Stimulated activated CD8-positive, alpha-beta memory T cell treated with anti-CD3 and anti-CD28 coated beads, Interleukin-7, amount 100 ng/mL, for 4 hours (primary cell): ENCODE measurements around the gene CDKN2B-AS1.
"Not testable (repeated sequence)": the region's sequence is repeated elsewhere in the genome, so short reads cannot be mapped to it uniquely, and the experiment has no call there.

ENCODE experiments used
- DNase-seq, 2 donors: peaks; one replicate each; pipeline ENCODE4 v3.0.0-alpha.2; 2020; ENCODE audit warnings: low read depth in 2 of 2

The CDKN2B-AS1 gene

DNA sequence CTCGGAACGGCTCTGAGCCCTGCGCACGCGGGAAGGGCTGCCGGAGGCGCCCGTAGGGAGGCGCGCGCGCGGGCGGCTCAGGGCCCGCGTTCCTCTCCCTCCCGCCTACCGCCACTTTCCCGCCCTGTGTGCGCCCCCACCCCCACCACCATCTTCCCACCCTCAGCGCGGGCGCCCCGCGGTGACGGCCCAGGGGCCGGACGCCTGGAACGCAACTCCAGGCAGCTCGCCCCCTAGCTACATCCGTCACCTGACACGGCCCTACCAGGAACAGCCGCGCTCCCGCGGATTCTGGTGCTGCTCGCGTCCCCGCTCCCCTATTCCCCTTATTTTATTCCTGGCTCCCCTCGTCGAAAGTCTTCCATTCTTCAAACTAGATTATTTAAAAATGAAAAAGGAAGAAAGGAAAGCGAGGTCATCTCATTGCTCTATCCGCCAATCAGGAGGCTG lies at the start of gene CDKN2B-AS1:
Gene CDKN2B-AS1, plus strand, starts transcription at position 236 of the 450 bp plus-strand sequence.
- DNase-seq: peak in 1 of 2 donors; percentile 30

DNA sequence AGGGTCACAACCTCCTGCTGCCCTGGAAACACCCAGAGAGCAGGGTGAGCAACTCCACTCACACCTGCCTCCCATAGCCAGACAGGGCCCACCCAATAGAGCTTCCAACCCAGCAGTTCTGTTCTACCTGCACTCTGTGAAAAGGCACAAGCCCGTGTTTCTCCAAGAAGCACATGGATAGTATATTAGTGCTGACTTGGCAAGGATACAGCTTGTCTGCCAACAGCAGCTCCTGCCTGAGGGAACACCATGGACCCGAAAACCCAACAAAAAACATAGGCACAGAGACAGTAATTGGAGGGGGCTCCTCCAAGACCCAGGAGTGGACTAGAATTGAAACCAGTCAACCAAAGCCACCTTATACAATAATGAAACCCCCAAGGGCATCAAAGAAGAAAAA lies 49.0 kb upstream of the CDKN2B-AS1 start:
- no peak for DNase-seq

DNA sequence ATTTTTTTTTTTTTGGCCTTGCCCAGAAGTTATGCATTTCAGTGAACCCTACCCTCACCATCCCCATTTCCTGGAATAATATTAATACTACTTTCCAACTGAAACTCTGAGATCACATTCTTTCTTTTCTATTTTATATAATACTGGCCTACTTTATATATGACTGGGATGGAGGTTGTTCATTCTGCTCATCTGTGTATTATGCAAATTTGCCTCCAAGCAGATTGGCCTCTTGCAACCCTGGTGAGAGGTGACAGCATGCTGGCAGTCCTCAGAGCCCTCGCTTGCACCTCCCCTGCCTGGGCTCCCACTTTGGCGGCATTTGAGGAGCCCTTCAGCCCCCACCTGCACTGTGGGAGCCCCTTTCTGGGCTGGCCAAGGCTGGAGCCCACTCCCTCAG lies 35.8 kb upstream of the CDKN2B-AS1 start:
- DNase-seq: no peak

DNA sequence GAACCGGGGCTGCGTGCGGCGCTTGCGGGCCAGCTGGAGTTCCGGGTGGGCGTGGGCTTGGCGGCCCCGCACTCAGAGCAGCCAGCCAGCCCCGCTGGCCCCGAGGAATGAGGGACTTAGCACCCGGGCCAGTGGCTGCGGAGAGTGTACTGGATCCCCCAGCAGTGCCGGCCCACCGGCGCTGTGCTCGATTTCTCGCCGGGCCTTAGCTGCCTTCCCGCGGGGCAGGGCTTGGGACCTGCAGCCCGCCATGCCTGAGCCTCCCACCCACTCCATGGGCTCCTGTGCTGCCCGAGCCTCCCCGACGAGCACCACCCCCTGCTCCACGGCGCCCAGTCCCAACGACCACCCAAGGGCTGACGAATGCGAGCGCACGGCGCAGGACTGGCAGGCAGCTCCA lies 35.3 kb upstream of the CDKN2B-AS1 start:
- DNase-seq: not testable (repeated sequence)

DNA sequence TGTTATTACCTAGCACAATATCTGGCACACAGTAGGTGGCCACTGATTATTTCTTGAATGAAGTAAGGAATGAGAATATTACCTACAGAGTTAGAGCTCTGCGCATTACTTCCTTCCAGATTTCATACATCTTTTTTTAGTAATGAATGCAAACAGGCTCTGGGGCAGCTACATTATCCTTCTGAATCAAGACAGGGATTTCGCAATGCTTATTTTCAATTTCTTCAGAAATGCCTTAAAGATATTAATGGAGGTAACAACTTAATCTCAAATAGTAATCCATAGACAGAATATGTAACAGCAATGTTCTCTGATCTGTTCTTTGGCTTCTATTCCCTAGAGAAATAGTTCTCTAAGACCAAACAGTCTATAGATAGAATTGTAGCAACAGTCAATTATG lies 33.0 kb upstream of the CDKN2B-AS1 start:
- DNase-seq: no peak

DNA sequence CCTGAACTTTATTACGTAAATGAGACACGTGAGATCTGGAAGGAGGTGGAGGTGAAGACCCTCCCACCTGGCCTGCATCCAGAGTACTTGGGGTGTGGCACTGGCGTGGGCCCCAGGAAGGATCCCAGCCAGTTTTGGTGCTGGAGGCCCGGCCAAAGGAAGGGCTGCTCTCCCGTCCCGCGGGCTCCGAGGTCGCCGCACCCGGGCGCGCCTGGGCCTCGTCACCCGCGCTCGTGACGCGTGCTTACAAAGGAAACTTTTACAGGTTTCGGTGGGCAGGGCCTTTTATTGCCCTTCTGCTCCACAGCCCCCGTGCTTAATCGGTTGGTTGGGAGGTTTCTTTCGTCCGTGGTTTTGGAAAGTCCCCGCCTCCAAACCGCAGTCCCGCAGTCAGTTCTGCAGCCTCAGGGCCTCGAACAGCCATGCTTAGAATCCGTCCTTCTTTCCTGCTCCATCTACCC lies 29.6 kb upstream of the CDKN2B-AS1 start:
- DNase-seq: peak; percentile 49 to 50

DNA sequence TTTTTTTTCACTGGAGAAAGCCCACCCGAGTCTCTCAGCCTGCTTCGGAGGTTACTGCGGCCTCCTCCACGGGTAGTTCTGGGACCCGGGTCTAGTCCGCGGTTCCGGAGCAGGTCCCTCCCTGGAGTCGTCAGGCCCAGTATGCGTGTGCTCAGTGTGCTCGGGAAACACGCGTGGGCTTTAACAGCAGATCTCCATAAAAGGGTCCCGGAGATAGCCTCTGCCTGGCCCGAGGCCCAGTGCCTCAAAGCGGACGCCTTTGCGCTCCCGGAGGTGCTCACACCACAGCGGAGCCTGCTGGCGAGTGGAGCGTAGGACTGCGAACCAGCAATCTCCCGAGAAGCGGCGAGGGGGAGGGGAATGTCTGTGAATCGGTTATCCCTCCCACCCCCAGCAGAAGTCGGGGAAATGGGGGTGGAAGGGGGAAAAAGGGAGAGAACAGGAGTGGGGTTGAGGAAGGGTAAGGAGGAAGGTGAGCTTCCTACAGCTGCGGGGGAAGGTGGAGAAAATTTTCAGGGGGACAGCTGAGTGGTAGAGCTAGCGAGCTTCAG lies 29.1 kb upstream of the CDKN2B-AS1 start:
- no peak for DNase-seq

DNA sequence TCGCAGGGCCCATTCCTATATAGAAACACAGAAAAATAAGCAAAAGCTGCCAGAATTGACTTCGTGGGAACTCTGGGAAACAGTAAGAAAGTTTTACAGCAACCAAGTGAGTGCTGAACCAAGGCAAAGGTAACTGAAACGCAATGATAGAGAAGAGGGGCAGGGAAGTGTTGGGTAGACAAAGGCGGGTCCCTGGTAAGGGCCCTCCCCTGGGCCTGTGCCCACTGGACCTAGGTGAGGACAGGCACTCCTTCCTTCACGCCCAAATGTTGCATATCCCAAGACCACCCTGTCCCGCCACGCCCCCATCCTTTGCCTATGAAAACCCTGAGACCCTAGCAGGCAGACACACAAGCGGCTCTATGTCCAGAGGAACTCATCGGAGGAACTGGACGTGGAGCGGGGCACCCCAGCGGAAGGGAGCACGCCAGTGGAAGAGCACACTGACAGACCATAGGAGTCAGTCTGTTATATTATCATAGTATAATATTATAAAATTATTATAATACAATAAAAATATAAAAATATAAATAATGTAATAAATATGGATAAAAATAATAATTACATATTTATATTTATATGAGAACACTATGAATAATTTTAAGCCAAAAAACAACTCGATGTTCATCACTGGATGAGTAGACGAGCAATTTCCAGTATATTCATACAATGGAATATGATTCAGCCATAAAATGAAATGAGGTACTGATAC lies 28.3 kb upstream of the CDKN2B-AS1 start:
- no peak for DNase-seq

DNA sequence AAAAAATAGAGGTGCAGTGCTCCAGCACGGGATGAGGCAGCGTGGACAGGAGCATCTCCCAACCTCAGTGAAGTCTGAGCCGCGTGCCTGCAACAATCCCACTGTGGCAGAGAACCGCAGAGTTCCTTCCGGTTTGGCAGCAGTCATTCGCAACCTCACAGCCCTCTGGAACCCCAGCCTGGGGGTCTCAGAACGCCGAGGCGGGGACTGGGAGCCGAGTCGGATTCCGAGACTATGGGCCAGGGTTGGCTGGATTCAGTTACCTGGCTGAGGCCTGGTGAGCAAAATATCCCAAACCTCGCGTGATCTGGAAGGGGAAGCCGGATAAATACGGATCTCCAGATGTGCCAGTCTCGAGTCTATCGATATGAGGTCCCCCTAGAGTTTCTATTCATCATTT lies 27.4 kb upstream of the CDKN2B-AS1 start:
- DNase-seq: no peak

DNA sequence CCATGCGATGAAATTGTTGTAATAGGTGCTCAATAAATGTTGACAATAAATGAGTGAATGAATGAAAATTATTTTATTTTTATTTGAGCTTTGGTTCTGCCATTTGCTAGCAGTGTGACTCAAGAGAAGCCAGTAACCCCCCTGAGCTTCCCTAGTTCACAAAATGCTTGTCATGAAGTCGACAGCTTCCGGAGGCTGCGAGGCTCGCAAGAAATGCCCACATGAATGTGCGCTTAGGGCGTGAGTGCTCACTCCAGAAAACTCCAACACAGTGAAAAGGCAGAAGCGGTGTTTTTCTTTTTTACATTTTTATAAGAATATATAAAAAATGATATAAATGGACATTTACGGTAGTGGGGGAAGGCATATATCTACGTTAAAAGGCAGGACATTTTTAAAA lies 26.9 kb upstream of the CDKN2B-AS1 start:
- no peak for DNase-seq

DNA sequence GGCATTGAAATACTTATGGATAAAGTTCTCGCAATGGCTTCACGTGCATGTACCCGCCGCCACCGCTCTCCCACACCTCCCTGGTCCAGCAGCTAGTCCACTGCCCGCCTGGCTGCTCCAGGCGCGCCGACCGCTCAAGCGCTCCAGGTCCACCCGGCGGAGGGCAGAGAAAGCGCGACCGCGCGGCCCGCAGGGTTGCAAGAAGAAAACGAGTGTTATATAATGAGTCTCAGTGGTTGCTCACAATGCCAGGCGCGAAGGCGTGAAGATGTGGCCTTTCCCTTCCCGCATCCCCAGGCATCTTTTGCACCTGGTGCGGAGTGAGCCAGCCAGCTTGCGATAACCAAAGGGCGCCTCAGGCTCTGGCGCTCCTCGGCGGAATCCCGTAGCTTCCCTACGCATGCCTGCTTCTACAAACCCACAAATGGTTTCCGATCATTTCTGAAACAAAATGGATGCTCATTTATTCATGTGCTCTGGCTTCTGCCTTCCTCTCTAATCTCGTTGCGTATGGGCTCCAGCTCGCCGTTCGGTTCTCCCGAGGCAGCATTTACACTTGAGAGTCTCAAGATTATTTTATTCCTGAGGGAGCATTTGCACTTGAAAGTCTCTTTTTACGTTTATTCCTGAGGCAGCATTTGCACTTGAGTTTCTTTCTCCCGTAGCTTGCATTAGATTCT lies 26.1 kb upstream of the CDKN2B-AS1 start:
- DNase-seq: no peak

DNA sequence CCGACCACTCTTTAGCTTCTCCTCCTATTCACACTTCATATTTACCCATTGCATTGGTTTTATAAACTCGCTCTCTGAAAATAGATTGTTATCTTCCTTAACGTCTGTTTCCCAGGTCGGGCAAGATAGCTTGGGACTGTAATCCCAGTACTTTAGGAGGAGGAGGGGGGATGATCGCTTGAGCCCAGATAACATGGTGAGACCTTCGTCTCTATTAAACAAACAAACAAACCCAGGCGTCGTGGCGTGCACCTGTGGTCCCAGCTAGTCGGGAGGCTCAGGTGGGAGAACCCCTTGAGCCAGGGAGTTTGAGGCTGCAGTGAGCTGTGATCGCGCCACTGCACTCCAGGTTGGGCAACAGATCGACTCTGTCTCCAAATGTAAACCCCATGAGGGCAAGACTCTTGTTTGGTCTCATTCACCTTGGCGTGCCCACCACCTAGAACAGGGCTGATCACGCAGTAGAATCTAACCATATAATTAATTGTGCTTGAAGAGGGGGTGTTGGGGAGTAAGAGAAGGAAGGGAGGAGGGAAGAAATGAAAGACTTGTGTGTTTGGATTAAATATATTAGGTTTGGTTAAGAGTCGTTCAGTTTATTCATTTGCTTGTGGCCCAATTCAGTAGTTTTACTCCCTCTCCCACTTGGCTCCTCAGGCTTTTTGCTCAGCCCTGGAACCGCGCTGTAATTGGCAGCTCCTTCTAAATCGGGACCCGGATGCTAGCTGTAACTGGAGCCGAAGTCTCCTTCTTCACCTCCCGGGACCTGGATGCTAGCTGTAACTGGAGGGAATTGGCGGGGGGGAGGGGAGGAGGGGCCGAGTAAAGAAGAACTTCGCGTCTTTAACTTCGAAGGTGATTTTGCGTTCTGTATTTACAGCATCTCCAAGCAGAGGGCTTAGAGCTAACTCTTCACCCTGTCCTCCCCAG lies 25.3 kb upstream of the CDKN2B-AS1 start:
- no peak for DNase-seq

DNA sequence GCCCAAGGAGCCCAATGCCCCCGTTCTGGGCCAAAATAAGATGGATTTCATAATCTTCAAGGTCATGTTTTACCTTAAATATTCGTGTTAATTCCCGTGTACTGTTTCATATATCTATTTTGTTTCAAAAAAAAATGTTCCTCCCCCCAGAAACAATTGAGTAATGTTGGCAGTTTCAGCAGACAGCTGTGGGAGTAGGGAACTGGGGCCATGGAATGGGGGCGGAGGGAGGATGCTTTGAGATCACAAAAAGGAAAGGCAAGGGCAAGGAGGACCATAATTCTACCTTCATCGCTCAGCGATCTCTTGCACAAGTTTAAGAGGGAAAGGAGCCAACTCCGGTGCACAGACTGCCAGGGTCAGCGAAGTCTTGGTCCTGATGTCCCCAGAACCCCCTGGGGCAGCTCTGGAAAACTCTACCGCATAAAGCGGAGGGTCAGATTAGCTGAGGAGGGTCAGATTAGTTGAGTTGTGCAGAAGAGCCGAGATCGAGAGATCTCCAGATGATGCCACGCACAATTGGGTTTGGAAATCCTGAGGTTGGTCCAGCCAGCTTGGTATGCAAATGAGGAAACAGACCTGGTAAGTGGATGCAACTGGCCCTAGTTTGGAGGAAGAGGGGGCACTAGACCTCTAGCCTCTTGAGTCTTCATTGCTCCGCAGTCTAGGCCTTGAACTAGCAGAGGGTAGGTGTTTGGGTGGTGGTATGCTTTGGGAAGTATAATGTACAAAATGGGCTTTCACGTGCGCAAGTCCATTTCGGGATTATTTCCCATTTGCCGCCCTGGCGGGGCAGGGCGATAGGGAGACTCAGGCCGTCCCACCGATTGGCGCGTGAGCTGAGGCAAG lies 24.4 kb upstream of the CDKN2B-AS1 start:
- no peak for DNase-seq

DNA sequence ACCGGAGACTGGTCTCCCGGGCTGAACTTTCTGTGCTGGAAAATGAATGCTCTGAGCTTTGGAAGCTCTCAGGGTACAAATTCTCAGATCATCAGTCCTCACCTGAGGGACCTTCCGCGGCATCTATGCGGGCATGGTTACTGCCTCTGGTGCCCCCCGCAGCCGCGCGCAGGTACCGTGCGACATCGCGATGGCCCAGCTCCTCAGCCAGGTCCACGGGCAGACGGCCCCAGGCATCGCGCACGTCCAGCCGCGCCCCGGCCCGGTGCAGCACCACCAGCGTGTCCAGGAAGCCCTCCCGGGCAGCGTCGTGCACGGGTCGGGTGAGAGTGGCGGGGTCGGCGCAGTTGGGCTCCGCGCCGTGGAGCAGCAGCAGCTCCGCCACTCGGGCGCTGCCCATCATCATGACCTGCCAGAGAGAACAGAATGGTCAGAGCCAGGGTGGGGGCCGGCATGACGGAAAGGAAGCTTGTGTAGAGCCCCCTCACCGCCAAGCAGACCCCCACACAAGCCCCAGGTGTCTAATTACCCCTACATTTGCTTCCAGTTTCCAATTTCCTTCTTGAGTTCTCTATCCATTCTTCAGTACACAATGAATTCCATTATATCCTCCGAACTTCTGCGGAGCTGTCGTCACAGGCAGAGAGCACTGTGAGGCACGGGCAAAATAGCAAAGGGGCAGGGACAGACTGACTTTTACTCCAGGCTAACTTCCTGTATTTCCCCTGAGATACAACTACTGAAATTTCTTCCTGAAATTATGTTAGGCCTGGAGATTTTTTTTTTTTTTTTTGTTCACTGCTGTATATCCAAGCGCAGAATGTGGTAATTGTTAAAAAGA lies 23.6 kb upstream of the CDKN2B-AS1 start:
- DNase-seq: no peak

DNA sequence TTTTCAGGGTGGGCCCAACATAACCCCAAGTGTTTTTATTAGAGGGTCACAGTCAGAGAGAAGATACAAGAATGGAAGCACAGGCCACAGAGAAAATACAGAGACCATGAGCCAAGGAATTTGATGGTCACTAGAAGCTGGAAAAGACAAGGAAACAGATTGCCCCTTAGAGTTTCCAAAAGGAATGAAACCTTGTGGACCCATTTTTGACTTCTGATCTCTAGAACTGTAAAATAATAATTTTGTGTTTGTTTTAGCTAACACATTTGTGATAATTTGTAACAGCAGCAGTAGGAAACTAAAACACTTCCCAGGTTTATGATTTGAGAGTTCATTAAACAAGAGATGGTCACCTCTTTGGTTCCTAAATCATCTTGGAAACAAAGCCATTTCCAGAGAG lies 22.2 kb upstream of the CDKN2B-AS1 start:
- no peak for DNase-seq

DNA sequence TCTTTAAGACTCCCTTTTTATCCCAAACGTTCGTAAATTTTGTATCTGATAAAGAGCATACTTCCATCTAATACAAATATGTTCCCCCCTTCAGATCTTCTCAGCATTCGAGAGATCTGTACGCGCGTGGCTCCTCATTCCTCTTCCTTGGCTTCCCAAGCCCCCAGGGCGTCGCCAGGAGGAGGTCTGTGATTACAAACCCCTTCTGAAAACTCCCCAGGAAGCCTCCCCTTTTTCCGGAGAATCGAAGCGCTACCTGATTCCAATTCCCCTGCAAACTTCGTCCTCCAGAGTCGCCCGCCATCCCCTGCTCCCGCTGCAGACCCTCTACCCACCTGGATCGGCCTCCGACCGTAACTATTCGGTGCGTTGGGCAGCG lies 20.3 kb upstream of the CDKN2B-AS1 start:
- DNase-seq: no peak

DNA sequence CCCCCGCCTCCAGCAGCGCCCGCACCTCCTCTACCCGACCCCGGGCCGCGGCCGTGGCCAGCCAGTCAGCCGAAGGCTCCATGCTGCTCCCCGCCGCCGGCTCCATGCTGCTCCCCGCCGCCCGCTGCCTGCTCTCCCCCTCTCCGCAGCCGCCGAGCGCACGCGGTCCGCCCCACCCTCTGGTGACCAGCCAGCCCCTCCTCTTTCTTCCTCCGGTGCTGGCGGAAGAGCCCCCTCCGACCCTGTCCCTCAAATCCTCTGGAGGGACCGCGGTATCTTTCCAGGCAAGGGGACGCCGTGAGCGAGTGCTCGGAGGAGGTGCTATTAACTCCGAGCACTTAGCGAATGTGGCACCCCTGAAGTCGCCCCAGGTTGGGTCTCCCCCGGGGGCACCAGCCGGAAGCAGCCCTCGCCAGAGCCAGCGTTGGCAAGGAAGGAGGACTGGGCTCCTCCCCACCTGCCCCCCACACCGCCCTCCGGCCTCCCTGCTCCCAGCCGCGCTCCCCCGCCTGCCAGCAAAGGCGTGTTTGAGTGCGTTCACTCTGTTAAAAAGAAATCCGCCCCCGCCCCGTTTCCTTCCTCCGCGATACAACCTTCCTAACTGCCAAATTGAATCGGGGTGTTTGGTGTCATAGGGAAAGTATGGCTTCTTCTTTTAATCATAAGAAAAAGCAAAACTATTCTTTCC lies 19.7 kb upstream of the CDKN2B-AS1 start:
- DNase-seq: peak; percentile 49 to 51

DNA sequence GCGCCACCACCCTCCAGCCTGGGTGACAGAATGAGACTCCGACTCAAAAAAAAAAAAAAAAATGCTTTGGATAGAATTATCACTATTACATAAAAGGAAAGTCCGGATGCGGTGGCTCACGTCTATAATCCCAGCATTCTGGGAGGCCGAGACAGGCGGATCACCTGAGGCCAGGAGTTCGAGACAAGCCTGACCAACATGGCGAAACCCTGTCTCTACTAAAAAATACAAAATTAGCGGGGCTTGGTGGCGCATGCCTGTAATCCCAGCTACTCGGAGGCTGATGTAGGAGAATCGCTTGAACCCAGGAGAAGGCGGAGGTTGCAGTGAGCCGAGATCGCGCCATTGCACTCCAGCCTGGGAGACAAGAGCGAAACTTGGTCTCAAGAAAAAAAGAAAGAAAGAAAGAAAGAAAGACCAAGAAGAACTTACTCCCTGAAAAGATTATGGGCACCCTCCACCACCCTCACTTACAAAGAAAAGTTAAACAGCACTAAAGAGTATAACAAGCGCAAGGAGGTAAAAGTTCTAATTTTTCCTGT lies 18.2 kb upstream of the CDKN2B-AS1 start:
- no peak for DNase-seq

DNA sequence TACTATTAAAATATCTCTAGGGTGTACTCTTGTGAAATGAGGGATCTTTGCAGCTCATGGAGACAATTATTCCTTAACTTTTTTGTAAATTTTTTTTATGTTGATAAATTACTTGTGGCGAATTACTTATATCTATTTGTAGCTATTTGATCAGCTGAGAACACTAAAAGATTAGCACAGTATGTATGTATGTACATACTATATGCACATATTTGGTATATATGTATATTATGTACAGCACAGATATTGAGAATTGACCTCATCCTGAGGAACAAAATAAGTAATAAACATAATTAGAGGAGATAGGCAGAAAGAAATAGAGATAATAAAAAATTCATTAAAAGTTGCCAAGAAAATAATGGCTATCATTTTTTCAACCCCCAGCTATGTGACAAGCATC lies 12.2 kb upstream of the CDKN2B-AS1 start:
- no peak for DNase-seq
